MM.1S (cell line): ENCODE measurements around the gene IQUB.

Experiments
- DNase-seq: peaks from one replicate; pipeline ENCODE4 v3.0.0-alpha.2; 2015
- H2AFZ ChIP-seq: fragments of 300-600 bp; sonication (generic); 2 replicates; pipeline ENCODE4 v1.6.0; 2016; ENCODE audit warnings: antibody characterized with exemption, low read length
- H3F3A ChIP-seq: fragments of 300-600 bp; sonication (generic); 2 replicates; pipeline ENCODE4 v1.6.1; 2016; ENCODE audit warnings: mild to moderate bottlenecking, antibody characterized with exemption, low read length, moderate library complexity, mixed read lengths; ENCODE audit not compliant: insufficient read depth
- H3K27ac ChIP-seq: fragments of 300-600 bp; sonication (generic); 2 replicates; pipeline ENCODE4 v1.5.1; 2016; ENCODE audit warnings: mild to moderate bottlenecking, low read length
- H3K27me3 ChIP-seq: fragments of 300-600 bp; sonication (generic); replicated peaks from 2 replicates; pipeline ENCODE4 v1.6.0; 2016; ENCODE audit warnings: low read length; ENCODE audit not compliant: insufficient read depth
- H3K36me3 ChIP-seq: fragments of 300-600 bp; sonication (generic); replicated peaks from 2 replicates; pipeline ENCODE4 v1.6.1; 2016; ENCODE audit warnings: mild to moderate bottlenecking, low read length, mixed read lengths; ENCODE audit not compliant: insufficient read depth
- H3K4me1 ChIP-seq: fragments of 300-600 bp; sonication (generic); 2 replicates; pipeline ENCODE4 v1.6.1; 2016; ENCODE audit warnings: low read length, mixed read lengths
- H3K4me2 ChIP-seq: fragments of 300-600 bp; sonication (generic); 2 replicates; pipeline ENCODE4 v1.6.0; 2016; ENCODE audit warnings: low read depth, low read length
- H3K4me3 ChIP-seq: fragments of 300-600 bp; sonication (generic); 2 replicates; pipeline ENCODE4 v1.5.1; 2016; ENCODE audit warnings: low read length, mixed read lengths
- H3K79me2 ChIP-seq: fragments of 300-600 bp; sonication (generic); 2 replicates; pipeline ENCODE4 v1.6.1; 2016; ENCODE audit warnings: mixed run types, low read length, mixed read lengths
- H3K9ac ChIP-seq: fragments of 300-600 bp; sonication (generic); 2 replicates; pipeline ENCODE4 v1.6.1; 2016; ENCODE audit warnings: low read length, mixed read lengths
- H3K9me2 ChIP-seq: fragments of 300-600 bp; sonication (generic); replicated peaks from 2 replicates; pipeline ENCODE4 v1.6.1; 2016; ENCODE audit warnings: mild to moderate bottlenecking, low read length, mixed read lengths; ENCODE audit not compliant: insufficient read depth
- H3K9me3 ChIP-seq: fragments of 300-600 bp; sonication (generic); replicated peaks from 2 replicates; pipeline ENCODE4 v1.6.1; 2016; ENCODE audit warnings: mild to moderate bottlenecking, low read length, mixed read lengths; ENCODE audit not compliant: insufficient read depth
- H4K20me1 ChIP-seq: fragments of 300-600 bp; sonication (generic); 2 replicates; pipeline ENCODE4 v1.6.1; 2016; ENCODE audit warnings: mild to moderate bottlenecking, low read length, moderate library complexity, mixed read lengths; ENCODE audit not compliant: insufficient read depth
- EZH2 ChIP-seq: fragments of 300-600 bp; sonication (generic); optimal IDR thresholded peaks from 2 replicates; pipeline ENCODE3; 2017; ENCODE audit warnings: low read depth, mild to moderate bottlenecking, antibody characterized with exemption, low read length, mixed read lengths
- EZH2phosphoT487 ChIP-seq: fragments of 300-600 bp; sonication (generic); IDR thresholded peaks from 2 replicates; pipeline ENCODE4 v1.6.1; 2018; ENCODE audit warnings: antibody characterized with exemption, low read length
- TF ChIP-seq, protein P1 (sequence below): fragments of 300-600 bp; sonication (generic); IDR thresholded peaks from 2 replicates; pipeline ENCODE4 v1.5.1; 2016; ENCODE audit warnings: antibody characterized with exemption, low read length, mixed read lengths

Gene IQUB

DNA sequence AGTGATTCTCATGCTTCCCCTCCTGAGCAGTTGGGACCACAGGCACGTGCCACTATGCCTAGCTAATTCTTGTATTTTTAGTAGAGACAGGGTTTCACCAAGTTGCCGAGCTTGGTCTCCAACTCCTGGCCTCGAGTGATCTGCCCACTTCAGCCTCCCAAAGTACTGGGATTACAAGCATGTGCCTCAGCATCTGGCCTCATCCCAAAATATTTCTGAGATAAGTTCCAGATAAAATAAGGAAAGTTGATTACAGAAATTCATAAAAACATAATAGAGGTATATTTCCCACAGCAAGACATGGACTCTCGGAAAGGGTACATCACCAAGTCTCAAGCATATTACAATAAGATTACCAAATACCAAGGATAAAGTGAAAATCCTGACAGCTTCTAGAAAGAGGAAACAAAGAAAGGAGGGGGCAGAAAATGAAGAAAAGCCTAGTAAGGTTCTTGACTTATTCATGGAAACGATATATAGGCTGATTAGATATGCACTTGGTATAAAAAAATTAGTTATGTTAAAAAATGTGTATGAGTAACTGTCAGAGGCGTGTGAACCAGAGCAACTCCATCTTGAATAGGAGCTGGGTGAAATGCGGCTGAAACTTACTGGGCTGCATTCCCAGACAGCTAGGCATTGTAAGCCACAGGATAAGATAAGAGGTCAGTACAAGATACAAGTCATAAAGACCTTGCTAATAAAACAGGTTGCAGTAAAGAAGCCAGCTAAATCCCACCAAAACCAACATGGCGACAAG, 35.0 kb downstream of the IQUB start:
- DNase-seq, result no peak
- Histone ChIP-seq H2AFZ (no peak overlapping the region), H3F3A (no peaks in the 10 kb centered on the region), H3K9me3 (no peaks in the 10 kb centered on the region), H3K36me3 (no peaks in the 10 kb centered on the region), H3K4me3 (no peak overlapping the region), H4K20me1 (no peaks in the 10 kb centered on the region), H3K9me2 (no peaks in the 10 kb centered on the region), H3K27me3 (no peaks in the 10 kb centered on the region), H3K79me2 (no peaks in the 10 kb centered on the region), H3K4me2 (no peak overlapping the region), H3K4me1 (no peaks in the 10 kb centered on the region), H3K27ac (no peak overlapping the region), H3K9ac (no peak overlapping the region)
- TF ChIP-seq EZH2phosphoT487 (no peak), EZH2 (no peak)
- TF ChIP-seq, protein P1, sequence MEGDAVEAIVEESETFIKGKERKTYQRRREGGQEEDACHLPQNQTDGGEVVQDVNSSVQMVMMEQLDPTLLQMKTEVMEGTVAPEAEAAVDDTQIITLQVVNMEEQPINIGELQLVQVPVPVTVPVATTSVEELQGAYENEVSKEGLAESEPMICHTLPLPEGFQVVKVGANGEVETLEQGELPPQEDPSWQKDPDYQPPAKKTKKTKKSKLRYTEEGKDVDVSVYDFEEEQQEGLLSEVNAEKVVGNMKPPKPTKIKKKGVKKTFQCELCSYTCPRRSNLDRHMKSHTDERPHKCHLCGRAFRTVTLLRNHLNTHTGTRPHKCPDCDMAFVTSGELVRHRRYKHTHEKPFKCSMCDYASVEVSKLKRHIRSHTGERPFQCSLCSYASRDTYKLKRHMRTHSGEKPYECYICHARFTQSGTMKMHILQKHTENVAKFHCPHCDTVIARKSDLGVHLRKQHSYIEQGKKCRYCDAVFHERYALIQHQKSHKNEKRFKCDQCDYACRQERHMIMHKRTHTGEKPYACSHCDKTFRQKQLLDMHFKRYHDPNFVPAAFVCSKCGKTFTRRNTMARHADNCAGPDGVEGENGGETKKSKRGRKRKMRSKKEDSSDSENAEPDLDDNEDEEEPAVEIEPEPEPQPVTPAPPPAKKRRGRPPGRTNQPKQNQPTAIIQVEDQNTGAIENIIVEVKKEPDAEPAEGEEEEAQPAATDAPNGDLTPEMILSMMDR, result no peak

DNA sequence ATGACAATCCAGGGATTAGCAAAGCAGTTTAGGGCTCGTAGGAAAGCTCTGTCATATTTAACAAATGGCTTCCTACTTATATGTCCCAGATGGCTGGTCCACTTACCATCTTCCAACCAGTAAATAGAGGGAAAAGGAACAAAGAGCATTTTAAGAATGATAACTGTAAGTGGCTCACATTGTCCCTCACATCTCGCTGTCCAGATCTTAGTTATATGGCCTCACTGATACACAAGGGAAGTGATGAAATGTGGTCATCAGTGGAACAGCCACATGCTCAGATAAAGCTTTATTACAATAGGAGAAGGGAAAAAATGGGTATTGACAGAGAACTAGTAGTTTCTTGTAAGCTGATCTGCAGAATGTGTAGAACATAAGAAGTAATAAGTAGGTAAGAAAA, 35.8 kb downstream of the IQUB start:
- Histone ChIP-seq H3K27ac (no peak overlapping the region), H3F3A (no peaks in the 10 kb centered on the region), H3K27me3 (no peaks in the 10 kb centered on the region), H3K9ac (no peak overlapping the region), H3K4me3 (no peak overlapping the region), H3K79me2 (no peaks in the 10 kb centered on the region), H4K20me1 (no peaks in the 10 kb centered on the region), H3K36me3 (no peaks in the 10 kb centered on the region), H3K9me2 (no peaks in the 10 kb centered on the region), H3K9me3 (no peaks in the 10 kb centered on the region), H3K4me2 (no peak overlapping the region), H3K4me1 (no peaks in the 10 kb centered on the region), H2AFZ (no peak overlapping the region)
- TF ChIP-seq EZH2, result no peak
- TF ChIP-seq EZH2phosphoT487, result no peak
- TF ChIP-seq, protein P1, result no peak
- DNase-seq, result no peak

DNA sequence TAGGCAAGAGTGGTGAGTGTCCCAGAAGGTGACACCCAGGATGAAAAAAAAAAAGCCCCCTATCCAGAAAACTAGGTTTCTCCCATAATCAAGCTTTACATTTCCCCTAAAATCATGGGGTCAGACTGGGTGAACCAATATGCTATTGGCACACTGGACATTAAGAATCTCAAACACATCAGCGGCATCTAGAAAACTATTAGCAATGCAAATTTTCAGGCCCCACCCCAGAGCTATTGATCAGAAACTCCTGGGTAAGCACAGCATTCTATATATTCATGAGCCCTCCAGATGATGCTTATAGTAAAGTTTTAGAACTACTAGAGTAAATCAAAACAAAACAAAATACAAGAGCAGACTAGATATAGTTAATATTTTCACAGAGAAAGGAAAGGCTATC, 36.4 kb downstream of the IQUB start:
- Histone ChIP-seq H4K20me1 (no peaks in the 10 kb centered on the region), H3K4me2 (no peak overlapping the region), H3K9me3 (no peaks in the 10 kb centered on the region), H3K9ac (no peak overlapping the region), H3K27ac (no peak overlapping the region), H3K79me2 (no peaks in the 10 kb centered on the region), H2AFZ (no peak overlapping the region), H3K36me3 (no peaks in the 10 kb centered on the region), H3K4me1 (no peaks in the 10 kb centered on the region), H3F3A (no peaks in the 10 kb centered on the region), H3K27me3 (no peaks in the 10 kb centered on the region), H3K4me3 (no peak overlapping the region), H3K9me2 (no peaks in the 10 kb centered on the region)
- no peak for TF ChIP-seq EZH2
- no peak for TF ChIP-seq EZH2phosphoT487
- TF ChIP-seq, protein P1, result no peak
- DNase-seq, result no peak
